Naive B cell (primary cell): ENCODE data around the gene PPP1R1B. TPM values are rescaled to one million over a fixed set of nuclear protein-coding genes. Genes with fewer than 3 reads are reported as not detected.

Source experiments
- ATAC-seq, 2 donors: fragments of 150-1000 bp; cut with Tn5 transposase; 2 replicates each; pipeline ENCODE4 v1.10.0; 2021; ENCODE audit warnings: low read depth in 2 of 2, mild to moderate bottlenecking in 2 of 2, moderate library complexity in 2 of 2
- DNase-seq: peaks from one replicate; pipeline ENCODE4 v3.0.0; 2022
- H3K27ac Mint-ChIP-seq, 6 donors: one replicate each; pipeline ENCODE4 v1.8.0; 2020 to 2022; ENCODE audit warnings: mild to moderate bottlenecking in 6 of 6, mixed read lengths in 6 of 6, moderate library complexity in 5 of 6, inconsistent platforms in 2 of 6
- H3K27me3 Mint-ChIP-seq, 3 donors: one replicate each; pipeline ENCODE4 v1.8.0; 2021 to 2022; ENCODE audit warnings: mixed read lengths in 3 of 3, mild to moderate bottlenecking in 1 of 3
- H3K36me3 Mint-ChIP-seq, 2 donors: one replicate each; pipeline ENCODE4 v1.8.0; 2020 to 2022; ENCODE audit warnings: mixed read lengths in 2 of 2, inconsistent platforms in 1 of 2, mild to moderate bottlenecking in 1 of 2
- H3K4me1 Mint-ChIP-seq, 3 donors: one replicate each; pipeline ENCODE4 v1.8.0; 2020 to 2022; ENCODE audit warnings: mixed read lengths in 3 of 3, inconsistent platforms in 1 of 3, mild to moderate bottlenecking in 1 of 3, moderate library complexity in 1 of 3
- H3K4me3 Mint-ChIP-seq, 8 donors: one replicate each; pipeline ENCODE4 v1.8.0; 2020 to 2022; ENCODE audit warnings: mild to moderate bottlenecking in 8 of 8, mixed read lengths in 8 of 8, moderate library complexity in 8 of 8, inconsistent platforms in 2 of 8
- H3K9me3 Mint-ChIP-seq, 7 donors: one replicate each; pipeline ENCODE4 v1.8.0; 2020 to 2022; ENCODE audit warnings: mixed read lengths in 7 of 7, mild to moderate bottlenecking in 5 of 7, inconsistent platforms in 2 of 7, moderate library complexity in 1 of 7
- polyA plus RNA-seq, 6 donors: library from polyadenylated mRNA; unstranded; fragments of 300-500 nt; fragmentation: Illumina TruSeq; gene quantifications; one replicate each; pipeline ENCODE4 v1.2.3, GENCODE V29; 2021; ENCODE audit warnings: low read depth in 6 of 6

PPP1R1B gene
- polyA plus RNA-seq, 6 donors from 2014 or later: 0.12 TPM; not detected in 5

GRCh38 chr17:39603304-39604016 lies 23.3 kb upstream of the PPP1R1B start:
- DNase-seq: no peak
- Mint-ChIP-seq H3K4me3 (peak overlapping the region; percentile 42 to 78 (median 66)), H3K27ac (peak overlapping the region; percentile 10 to 64 (median 41))

DNA sequence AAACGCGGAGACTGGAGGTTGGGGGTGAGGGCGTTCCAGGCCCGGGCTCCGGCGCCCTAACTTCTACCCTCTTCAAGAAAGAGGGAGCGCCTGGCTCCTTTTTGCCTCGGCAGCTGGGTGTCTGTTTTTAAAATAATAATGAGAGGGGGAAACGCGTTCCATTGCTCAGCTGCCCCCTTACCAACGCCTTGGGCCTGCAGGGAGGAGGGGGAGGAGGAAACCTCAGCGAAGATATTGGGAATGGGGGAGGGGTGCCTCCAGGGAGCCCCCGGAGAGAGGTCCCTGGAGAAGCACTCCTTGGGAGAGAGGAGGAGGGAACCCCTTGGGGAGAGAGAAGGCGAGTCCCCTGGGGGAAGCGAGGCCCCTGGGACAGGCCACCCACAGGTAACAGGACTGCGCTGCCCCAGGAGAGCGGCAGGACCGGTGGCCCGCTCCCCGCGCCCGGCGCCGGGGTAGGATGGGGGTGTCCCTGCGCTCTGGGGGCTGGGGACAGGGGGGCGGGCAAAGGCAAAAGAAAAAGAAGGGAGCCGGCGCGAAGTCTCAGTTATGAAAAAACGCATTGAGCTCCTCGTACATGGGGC lies 21.8 kb upstream of the PPP1R1B start:
- Mint-ChIP-seq H3K4me1 (peaks cover 24 to 33% (median 31%) of the 10 kb centered on the region in 3 donors), H3K36me3 (no peaks in the 10 kb centered on the region), H3K4me3 (peak overlapping the region; percentile 63 to 87 (median 72)), H3K27me3 (peaks cover 55 to 81% (median 73%) of the 10 kb centered on the region in 3 donors), H3K9me3 (no peaks in the 10 kb centered on the region), H3K27ac (peak overlapping the region in 3 of 6 donors; percentile 44 to 59 (median 56))
- DNase-seq: no peak
- ATAC-seq: no peak

More at GRCh38 chr17:39603304-39604016, 23.3 kb upstream of the PPP1R1B start:
- Mint-ChIP-seq H3K27me3 (peaks cover 50 to 80% (median 67%) of the 10 kb centered on the region in 3 donors), H3K9me3 (no peaks in the 10 kb centered on the region), H3K4me1 (peaks cover 26 to 43% (median 37%) of the 10 kb centered on the region in 3 donors), H3K36me3 (no peaks in the 10 kb centered on the region)
- ATAC-seq: peak; percentile 42 to 45

- no peaks in the 10 kb centered on the region for H3K36me3 Mint-ChIP-seq
- H3K27ac Mint-ChIP-seq: peak overlapping the region in 2 of 6 donors; percentile 44 to 56
- no peaks in the 10 kb centered on the region for H3K9me3 Mint-ChIP-seq
- peak overlapping the region in 7 of 8 donors; percentile 65 to 82 (median 74) for H3K4me3 Mint-ChIP-seq
- peaks cover 50 to 78% (median 66%) of the 10 kb centered on the region in 3 donors for H3K27me3 Mint-ChIP-seq
- ATAC-seq (peak; percentile 16 to 27), DNase-seq (no peak)
- peaks cover 22 to 29% (median 27%) of the 10 kb centered on the region in 3 donors for H3K4me1 Mint-ChIP-seq
These were observed 21.0 kb upstream of the PPP1R1B start for GRCh38 chr17:39605492-39606433.

DNA sequence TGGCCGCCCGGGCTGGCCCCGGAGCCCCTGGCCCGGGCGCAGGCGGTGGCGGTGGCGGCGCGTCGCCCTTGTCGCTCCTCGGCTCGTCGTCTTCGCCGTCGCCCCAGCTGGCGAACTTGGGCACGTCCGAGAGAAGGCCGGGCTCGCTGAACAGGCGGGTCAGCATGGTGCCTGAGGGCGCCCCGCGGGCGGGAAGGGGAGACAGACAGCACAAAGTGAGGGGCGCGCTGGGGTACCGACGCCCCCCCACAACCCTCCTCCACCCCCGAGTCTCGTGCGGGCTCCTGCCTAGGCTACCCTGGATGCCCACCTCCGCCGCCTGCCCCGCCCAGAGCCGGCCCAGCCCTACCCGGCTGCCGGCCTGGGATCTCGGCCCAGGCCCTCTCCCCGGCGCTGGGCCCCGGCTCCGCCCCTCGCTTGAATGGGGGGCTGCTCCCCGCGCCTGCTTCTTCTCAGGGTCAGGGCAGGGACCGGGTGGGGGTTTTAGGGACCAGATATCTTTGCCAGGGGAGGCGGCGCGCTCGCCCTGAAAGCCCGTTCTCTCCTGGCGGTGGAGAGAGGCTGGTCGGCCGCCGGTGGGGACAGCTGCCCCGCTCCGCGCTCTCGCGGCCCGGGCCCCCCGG lies 20.2 kb upstream of the PPP1R1B start:
- H3K27me3 Mint-ChIP-seq: peaks cover 50 to 75% (median 64%) of the 10 kb centered on the region in 3 donors
- no peaks in the 10 kb centered on the region for H3K36me3 Mint-ChIP-seq
- peak overlapping the region in 6 of 8 donors; percentile 42 to 76 (median 64) for H3K4me3 Mint-ChIP-seq

GRCh38 chr17:39607057-39607850 lies 19.5 kb upstream of the PPP1R1B start:
- ATAC-seq: no peak
- Mint-ChIP-seq H3K4me3 (peak overlapping the region in 7 of 8 donors; percentile 24 to 76 (median 50)), H3K4me1 (peaks cover 18 to 27% (median 27%) of the 10 kb centered on the region in 3 donors), H3K9me3 (no peaks in the 10 kb centered on the region), H3K36me3 (no peaks in the 10 kb centered on the region), H3K27ac (peak overlapping the region in 2 of 6 donors; percentile 23 to 47), H3K27me3 (peaks cover 44 to 70% (median 59%) of the 10 kb centered on the region in 3 donors)
- DNase-seq: no peak

More for the DNA sequence above, 20.2 kb upstream of the PPP1R1B start:
- Mint-ChIP-seq H3K9me3 (no peaks in the 10 kb centered on the region), H3K27ac (no peak overlapping the region), H3K4me1 (peaks cover 18 to 27% (median 27%) of the 10 kb centered on the region in 3 donors)
- no peak for ATAC-seq
- no peak for DNase-seq

DNA sequence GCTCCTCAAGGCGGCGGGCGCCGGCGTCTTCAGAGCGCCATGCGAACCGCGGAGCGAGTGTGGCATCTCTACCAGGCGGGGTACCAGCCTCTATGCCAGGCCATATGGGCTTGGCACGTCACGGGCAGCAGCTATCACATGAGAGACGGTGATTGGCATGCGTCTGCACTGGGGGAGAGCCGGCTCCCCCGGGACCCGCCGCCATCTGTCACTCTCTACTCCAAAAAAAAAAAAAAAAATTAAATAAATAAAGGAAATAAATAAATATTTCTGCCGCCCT lies 19.0 kb upstream of the PPP1R1B start, which contains the start of gene NEUROD2:
NEUROD2 (minus strand) TSS at position 70 of the 280 bp plus-strand sequence. CDS start 1,321 bp downstream, outside the sequence.
- H3K4me3 Mint-ChIP-seq: peak within 1 kb of the TSS in 7 of 8 donors; percentile 45 to 76 (median 60)
- peaks cover 18 to 28% (median 27%) of the 10 kb centered on the region in 3 donors for H3K4me1 Mint-ChIP-seq
- DNase-seq: no peak
- ATAC-seq: peak; percentile 58 to 60
- H3K27ac Mint-ChIP-seq: peak within 1 kb of the TSS in 3 of 6 donors; percentile 23 to 47 (median 37)
- no peaks in the 10 kb centered on the region for H3K36me3 Mint-ChIP-seq
- peaks cover 39 to 68% (median 56%) of the 10 kb centered on the region in 3 donors for H3K27me3 Mint-ChIP-seq
- H3K9me3 Mint-ChIP-seq: no peaks in the 10 kb centered on the region

GRCh38 chr17:39608142-39608981 lies 18.4 kb upstream of the PPP1R1B start:
- H3K4me3 Mint-ChIP-seq: peak overlapping the region in 3 of 8 donors; percentile 6 to 71 (median 62)
- peak overlapping the region in 1 of 6 donors; percentile 37 for H3K27ac Mint-ChIP-seq
- no peaks in the 10 kb centered on the region for H3K9me3 Mint-ChIP-seq
- DNase-seq (no peak), ATAC-seq (no peak)
- H3K27me3 Mint-ChIP-seq: peaks cover 38 to 68% (median 56%) of the 10 kb centered on the region in 3 donors
- H3K4me1 Mint-ChIP-seq: peaks cover 16 to 29% (median 25%) of the 10 kb centered on the region in 3 donors
- no peaks in the 10 kb centered on the region for H3K36me3 Mint-ChIP-seq

DNA sequence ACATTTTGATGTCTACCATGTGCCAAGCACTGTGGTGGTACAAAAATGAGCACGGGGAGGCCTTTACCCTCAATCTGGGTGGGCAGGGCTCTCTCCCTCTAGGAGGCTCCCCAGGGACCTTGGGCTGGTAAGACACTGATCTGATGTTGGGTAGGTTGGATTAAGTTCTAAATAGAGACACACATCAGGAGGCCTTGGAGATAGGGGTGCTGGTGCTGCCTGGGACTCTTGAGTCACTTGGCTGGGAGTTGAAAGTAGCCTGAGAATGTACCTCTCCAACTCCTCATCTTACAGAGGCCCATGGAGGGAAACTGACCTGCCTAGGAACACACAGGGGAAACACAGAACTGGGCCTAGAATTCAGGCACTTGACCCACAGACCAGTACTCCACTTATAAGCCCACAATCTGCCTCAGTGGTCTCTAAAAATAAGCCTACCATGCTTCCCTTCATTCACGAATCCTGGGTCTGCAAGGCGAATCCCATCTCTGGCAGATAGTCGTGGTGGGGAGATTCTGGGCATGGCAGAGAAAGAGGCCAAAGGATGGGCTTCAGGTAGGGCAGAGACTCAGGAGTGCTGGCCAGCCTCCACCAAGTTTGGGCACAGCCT lies 17.2 kb upstream of the PPP1R1B start:
- Mint-ChIP-seq H3K27ac (no peak overlapping the region), H3K4me3 (no peak overlapping the region), H3K9me3 (no peaks in the 10 kb centered on the region), H3K4me1 (peaks cover 13 to 27% (median 19%) of the 10 kb centered on the region in 3 donors), H3K36me3 (no peaks in the 10 kb centered on the region), H3K27me3 (peaks cover 37 to 71% (median 56%) of the 10 kb centered on the region in 3 donors)
- DNase-seq (no peak), ATAC-seq (no peak)

GRCh38 chr17:39611401-39612112 lies 15.2 kb upstream of the PPP1R1B start:
- Mint-ChIP-seq H3K4me3 (no peak overlapping the region), H3K27me3 (peaks cover 33 to 83% (median 62%) of the 10 kb centered on the region in 3 donors), H3K36me3 (no peaks in the 10 kb centered on the region), H3K27ac (no peak overlapping the region), H3K4me1 (peaks cover 20 to 28% (median 20%) of the 10 kb centered on the region in 3 donors), H3K9me3 (no peaks in the 10 kb centered on the region)
- DNase-seq: no peak
- ATAC-seq: no peak

DNA sequence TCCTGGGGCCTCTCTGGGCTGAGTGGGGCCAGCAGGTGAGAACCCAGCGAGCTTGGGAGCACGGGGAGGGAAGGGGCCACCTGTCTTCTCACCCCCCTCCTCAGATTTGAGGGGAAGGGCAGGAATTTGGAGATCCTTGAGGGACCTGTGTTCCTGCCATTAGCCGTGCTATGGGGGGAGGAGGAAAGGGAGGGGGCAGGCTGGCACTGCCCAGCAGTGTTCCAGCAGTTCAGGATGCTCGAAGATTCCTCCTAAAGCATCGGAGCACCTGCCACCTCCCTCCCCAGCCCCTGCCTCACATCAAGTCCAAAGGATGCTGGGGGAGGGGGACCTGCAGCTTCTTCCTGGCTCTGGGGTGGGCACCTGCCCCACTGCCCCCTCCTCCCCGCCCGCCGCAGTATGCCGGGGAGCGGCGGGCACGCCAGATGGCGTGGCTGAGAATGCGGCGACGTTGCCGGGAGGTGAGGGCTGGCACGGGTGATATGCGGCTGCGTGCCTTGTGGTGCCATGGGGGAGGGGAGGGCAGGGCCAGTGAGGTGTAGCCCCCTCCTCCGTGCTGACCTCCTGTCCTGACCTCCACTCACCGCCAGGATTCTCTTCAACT lies 14.4 kb upstream of the PPP1R1B start:
- H3K9me3 Mint-ChIP-seq: no peaks in the 10 kb centered on the region
- H3K4me1 Mint-ChIP-seq: peaks cover 14 to 23% (median 21%) of the 10 kb centered on the region in 3 donors
- H3K27me3 Mint-ChIP-seq: peaks cover 33 to 77% (median 55%) of the 10 kb centered on the region in 3 donors
- DNase-seq (no peak), ATAC-seq (no peak)
- H3K27ac Mint-ChIP-seq: peak overlapping the region in 1 of 6 donors; percentile 36
- H3K36me3 Mint-ChIP-seq: no peaks in the 10 kb centered on the region
- no peak overlapping the region for H3K4me3 Mint-ChIP-seq
